HL-60 (cell line): ENCODE data around the gene BPIFA2.
A peak's percentile ranks its signal among the peaks of the same experiment; 100 is the strongest.

Source experiments
- DNase-seq, 2 experiments: peaks; one replicate each; pipeline ENCODE4 v3.0.0-alpha.2; 2010 to 2020; ENCODE audit warnings: low read depth in 1 of 2, low spot score in 1 of 2
- H3K27ac ChIP-seq: fragments of 250-450 bp; sonication (Bioruptor Pico); replicated peaks from 2 replicates; pipeline ENCODE4 v1.5.1; 2020; ENCODE audit warnings: mild to moderate bottlenecking, moderate library complexity
- H3K27me3 ChIP-seq: fragments of 250-450 bp; sonication (Bioruptor Pico); 2 replicates; pipeline ENCODE4 v1.5.1; 2021; ENCODE audit warnings: mild to moderate bottlenecking, moderate library complexity; ENCODE audit not compliant: insufficient read depth, poor library complexity, severe bottlenecking
- H3K4me3 ChIP-seq: replicated peaks from 2 replicates; pipeline ENCODE4 v1.5.1; 2011; ENCODE audit warnings: mild to moderate bottlenecking, control low read depth, low read length; ENCODE audit not compliant: insufficient read depth
- CTCF ChIP-seq: IDR thresholded peaks from one replicate; pipeline ENCODE4 v1.5.1; 2011; ENCODE audit warnings: low read length, control low read depth, inconsistent platforms; ENCODE audit not compliant: insufficient read depth
- GABPA ChIP-seq: IDR thresholded peaks from 2 replicates; pipeline ENCODE4 v1.6.1; 2012; ENCODE audit warnings: low read depth
- POLR2AphosphoS5 ChIP-seq: IDR thresholded peaks from 2 replicates; pipeline ENCODE4 v1.6.1; 2012; ENCODE audit warnings: low read depth
- SPI1 ChIP-seq: IDR thresholded peaks from 2 replicates; pipeline ENCODE4 v1.6.1; 2012; ENCODE audit warnings: low read depth, mild to moderate bottlenecking, borderline replicate concordance
- TF ChIP-seq, protein P1 (sequence below): IDR thresholded peaks from 2 replicates; pipeline ENCODE4 v1.6.1; 2012; ENCODE audit warnings: low read depth; ENCODE audit not compliant: insufficient replicate concordance

BPIFA2 gene

DNA sequence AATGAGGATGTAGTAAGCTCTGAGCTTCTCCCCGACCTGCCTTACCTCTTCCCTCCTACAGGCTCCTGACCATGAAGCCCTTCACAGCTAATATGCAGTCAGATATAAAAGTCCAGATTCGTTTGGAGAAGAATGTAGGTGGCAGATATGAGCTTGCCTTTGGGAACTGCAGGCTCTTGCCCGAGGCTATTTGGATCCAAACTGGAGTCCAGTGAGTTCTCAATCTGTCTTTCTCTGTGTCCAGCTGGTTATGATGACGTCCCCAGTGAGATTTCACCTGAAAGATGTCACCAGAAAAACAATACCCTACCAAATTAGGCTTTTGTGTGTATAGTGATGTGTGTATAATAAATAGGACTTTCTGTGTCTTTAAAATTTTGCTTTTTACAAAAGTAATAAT, 34.5 kb downstream of the BPIFA2 start:
- no peak overlapping the region for H3K27ac ChIP-seq

GRCh38 chr20:33203444-33203843, 35.5 kb downstream of the BPIFA2 start:
- TF ChIP-seq SPI1 (no peak), CTCF (no peak), POLR2AphosphoS5 (no peak), GABPA (no peak)
- TF ChIP-seq, protein P1, sequence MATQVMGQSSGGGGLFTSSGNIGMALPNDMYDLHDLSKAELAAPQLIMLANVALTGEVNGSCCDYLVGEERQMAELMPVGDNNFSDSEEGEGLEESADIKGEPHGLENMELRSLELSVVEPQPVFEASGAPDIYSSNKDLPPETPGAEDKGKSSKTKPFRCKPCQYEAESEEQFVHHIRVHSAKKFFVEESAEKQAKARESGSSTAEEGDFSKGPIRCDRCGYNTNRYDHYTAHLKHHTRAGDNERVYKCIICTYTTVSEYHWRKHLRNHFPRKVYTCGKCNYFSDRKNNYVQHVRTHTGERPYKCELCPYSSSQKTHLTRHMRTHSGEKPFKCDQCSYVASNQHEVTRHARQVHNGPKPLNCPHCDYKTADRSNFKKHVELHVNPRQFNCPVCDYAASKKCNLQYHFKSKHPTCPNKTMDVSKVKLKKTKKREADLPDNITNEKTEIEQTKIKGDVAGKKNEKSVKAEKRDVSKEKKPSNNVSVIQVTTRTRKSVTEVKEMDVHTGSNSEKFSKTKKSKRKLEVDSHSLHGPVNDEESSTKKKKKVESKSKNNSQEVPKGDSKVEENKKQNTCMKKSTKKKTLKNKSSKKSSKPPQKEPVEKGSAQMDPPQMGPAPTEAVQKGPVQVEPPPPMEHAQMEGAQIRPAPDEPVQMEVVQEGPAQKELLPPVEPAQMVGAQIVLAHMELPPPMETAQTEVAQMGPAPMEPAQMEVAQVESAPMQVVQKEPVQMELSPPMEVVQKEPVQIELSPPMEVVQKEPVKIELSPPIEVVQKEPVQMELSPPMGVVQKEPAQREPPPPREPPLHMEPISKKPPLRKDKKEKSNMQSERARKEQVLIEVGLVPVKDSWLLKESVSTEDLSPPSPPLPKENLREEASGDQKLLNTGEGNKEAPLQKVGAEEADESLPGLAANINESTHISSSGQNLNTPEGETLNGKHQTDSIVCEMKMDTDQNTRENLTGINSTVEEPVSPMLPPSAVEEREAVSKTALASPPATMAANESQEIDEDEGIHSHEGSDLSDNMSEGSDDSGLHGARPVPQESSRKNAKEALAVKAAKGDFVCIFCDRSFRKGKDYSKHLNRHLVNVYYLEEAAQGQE = no peak
- no peak for DNase-seq
- Histone ChIP-seq H3K4me3 (no peak overlapping the region), H3K27ac (no peak overlapping the region), H3K27me3 (peaks cover 3% of the 10 kb centered on the region)

More for the DNA sequence above, 34.5 kb downstream of the BPIFA2 start:
- no peak for TF ChIP-seq GABPA
- TF ChIP-seq, protein P1 = no peak
- no peak for TF ChIP-seq SPI1
- TF ChIP-seq CTCF = no peak
- no peak for TF ChIP-seq POLR2AphosphoS5
- no peak for DNase-seq
- no peak overlapping the region for H3K4me3 ChIP-seq
- H3K27me3 ChIP-seq = peaks cover 3% of the 10 kb centered on the region

GRCh38 chr20:33209789-33210188, 41.8 kb downstream of the BPIFA2 start:
- Histone ChIP-seq H3K27ac (no peak overlapping the region), H3K27me3 (no peaks in the 10 kb centered on the region), H3K4me3 (no peak overlapping the region)
- DNase-seq = peak; percentile 7 to 34
- no peak for TF ChIP-seq CTCF
- TF ChIP-seq, protein P1 = peak; percentile 99
